Measurements from ENCODE around the gene ATAD1.
"Not testable (repeated sequence)": the region's sequence is repeated elsewhere in the genome, so short reads cannot be mapped to it uniquely, and the experiment has no call there.

Gene ATAD1

DNA sequence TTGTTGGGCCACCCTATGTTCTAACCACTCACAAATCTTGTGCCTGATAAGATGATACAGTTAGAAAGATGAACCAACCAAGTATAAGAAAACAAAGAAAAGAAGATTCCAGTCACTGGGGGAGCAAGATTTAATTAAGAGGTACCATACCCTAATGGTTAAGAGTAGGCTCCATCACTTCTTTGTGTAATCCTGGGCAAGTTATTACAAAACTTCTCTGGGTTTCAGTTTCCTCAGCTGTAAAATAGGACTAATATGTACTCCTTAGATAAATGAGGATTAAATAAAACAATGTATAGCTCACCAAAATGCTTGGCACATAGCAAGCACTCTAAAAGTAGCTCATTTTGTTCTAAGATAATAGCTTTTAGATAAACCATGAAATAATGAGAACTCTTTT, 58.5 kb downstream of the ATAD1 start:
- DNase-seq (ENCODE audit: extremely low read depth in 1 of 2, low read depth in 1 of 2): no peak

DNA sequence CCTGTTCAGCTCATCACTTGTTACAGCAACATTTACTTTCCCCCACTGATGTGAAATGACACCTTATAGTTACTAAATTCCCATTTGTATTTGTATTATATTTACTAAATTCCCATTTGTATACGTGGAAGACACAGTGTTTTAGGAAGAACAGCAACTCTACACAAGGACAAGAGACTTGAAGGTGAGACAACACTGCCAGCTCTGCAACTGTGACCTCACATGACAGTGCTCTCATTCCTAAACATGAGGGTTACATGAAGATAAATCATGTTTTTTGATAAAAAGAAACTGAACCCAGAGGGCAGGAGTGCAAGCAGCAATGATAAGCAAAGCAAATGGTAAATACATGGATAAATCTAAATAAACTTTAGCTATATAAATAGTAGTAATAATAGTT, 60.3 kb downstream of the ATAD1 start:
- no peak for DNase-seq (ENCODE audit: extremely low read depth in 1 of 2, low read depth in 1 of 2)

DNA sequence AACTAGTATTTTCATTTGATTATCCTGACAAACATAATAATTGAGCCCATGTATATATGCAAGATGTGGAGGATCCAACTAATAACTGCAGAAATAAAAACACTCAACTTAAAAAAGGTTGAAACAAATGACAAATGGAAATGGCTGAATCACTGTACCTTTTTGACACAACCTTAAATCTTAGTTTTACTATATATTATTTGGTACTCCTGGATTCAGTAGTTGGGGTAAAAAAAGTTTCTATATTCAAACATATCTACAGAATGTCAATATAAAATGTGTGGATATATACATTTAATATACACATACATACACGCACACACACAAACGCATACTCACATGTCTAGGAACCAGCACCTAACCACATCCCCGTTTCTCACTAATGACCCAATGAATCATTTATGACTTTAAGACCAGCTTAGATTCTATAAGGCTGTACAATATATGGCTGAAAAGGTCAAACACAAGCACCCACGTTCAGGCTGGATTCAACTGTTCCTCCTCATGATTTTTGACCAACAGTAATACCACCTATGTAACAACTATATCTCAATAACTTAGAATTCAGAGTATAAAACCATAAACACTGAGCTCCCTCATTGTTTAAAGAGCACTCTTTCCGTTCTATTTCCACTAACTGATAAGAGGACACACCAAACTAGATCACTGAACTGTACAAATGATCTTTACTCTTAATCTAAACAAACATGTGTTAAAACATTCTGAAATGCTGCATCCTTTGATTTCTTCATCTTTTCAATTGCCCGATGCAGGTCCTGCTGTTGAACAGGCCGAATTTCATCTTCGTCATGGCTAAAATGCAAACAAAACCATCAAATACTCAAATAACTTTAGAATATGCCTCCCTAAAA, 63.8 kb downstream of the ATAD1 start:
- DNase-seq (ENCODE audit: extremely low read depth in 1 of 2, low read depth in 1 of 2): no peak

DNA sequence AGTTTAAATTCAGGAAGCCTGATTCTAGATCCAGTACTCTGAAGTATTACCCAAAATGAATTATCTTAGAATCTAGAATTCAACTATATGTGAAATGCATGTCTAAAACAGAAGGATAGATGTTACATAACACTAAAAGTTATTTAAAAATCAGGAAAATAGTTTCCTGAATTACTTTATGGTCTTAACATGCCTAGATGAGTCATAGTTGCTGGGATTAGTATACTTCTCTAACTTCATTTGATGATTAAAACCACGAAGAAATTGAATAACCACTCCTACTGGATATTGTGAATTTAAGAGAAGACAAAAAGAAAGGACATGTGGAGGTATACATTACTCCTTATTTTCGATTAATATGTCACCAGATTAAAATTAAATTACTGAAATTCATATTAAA, 65.5 kb downstream of the ATAD1 start:
- DNase-seq (ENCODE audit: extremely low read depth in 1 of 2, low read depth in 1 of 2): no peak

DNA sequence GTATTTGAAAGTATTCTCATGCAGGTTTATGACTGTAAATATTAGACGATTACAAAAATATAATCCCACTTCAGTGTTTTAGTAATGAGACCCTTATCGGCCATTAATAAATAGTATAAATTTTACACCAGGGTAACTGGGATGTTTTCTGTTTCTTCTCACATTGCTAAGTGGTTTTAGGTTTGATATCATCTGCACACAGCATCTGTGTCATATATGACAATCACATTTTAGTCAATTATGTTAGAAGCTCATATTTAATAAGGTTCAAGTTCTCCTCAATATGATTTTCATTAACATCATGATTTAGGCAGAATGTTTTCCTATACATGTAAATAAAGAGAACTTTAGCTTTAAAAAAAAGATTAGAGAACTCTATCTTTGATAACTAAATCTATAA, 66.8 kb downstream of the ATAD1 start:
- DNase-seq (ENCODE audit: extremely low read depth in 1 of 2, low read depth in 1 of 2): no peak

DNA sequence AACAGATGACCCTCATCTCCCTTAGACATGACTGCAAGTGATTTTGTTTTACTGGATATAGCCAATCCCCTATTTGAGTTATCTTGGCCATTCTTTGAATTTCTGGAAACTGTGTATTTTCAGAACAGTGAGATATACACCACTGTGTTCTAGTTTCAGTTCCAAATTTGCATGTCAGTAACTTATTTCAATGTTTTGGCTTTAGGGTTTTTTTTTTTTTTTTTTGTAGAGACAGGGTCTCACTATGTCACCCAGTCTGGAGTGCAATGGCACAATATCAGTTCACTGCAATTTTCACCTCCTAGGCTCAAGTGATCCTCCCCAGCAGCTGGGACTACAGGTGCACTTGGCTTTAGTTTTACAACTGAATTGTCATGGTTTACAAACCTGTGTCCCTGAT, 67.2 kb downstream of the ATAD1 start:
- DNase-seq (ENCODE audit: extremely low read depth in 1 of 2, low read depth in 1 of 2): no peak

DNA sequence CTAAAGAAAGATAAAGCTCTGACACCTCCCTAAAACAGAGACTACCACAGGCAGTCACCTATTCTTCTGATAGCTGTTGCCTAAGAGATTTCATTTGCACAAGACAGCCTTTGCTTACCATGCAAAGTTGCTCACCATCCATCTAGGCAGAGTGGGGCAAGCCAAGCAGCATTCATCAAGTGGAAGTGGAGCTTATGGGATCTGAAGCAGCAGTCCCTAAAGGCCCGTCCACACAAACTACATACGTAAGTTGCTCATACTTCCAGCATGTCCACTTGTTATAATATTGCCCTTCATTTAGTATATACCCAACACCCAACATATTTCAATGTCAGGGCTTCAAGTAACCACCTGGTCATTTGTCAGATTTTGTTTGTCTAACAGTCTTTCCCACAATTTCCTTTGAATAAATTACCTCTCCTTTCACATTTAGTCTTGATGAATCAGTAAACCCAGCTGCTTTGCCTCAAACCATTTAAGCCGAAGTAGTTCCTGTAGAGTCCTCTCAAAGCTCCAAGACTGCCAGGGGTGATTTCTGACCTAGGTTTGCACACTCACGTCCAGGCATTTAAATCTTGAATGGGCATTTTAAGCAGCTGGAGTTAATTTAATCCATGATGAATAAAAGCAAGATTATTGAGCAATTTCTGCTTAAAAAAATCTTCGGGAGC, 67.9 kb downstream of the ATAD1 start:
- DNase-seq (ENCODE audit: extremely low read depth in 1 of 2, low read depth in 1 of 2): no peak

DNA sequence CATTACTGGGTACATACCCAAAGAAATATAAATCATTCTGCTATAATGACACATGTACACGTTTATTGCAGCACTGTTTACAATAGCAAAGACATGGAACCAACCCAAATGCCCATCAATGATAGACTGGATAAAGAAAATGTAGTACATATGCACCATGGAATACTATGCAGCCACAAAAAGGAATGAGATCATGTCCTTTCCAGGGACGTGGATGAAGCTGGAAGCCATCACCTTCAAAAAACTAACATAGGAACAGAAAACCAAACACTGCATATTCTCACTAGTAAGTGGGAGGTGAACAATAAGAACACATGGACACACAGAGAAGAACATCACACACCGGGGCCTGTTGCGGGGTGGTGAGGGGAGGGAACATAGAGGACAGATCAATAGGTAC, 69.8 kb downstream of the ATAD1 start:
- not testable (repeated sequence) for DNase-seq (ENCODE audit: extremely low read depth in 1 of 2, low read depth in 1 of 2)

DNA sequence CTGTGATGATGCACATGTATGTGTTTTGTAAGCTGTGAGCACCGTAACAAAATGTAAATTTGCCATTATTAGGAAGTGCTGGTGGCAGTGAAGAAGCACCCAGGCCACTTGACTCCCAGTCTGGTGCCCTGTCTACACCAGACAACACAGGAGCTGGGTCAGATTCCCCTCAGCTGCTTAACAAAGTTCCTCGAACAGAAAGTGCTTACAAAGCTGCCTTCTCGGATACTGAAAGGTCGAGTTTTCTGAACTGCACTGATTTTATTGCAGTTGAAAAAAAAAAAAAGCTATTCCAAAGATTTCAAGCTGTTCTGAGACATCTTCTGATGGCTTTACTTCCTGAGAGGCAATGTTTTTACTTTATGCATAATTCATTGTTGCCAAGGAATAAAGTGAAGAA, 71.1 kb downstream of the ATAD1 start:
- DNase-seq (ENCODE audit: extremely low read depth in 1 of 2, low read depth in 1 of 2): no peak

DNA sequence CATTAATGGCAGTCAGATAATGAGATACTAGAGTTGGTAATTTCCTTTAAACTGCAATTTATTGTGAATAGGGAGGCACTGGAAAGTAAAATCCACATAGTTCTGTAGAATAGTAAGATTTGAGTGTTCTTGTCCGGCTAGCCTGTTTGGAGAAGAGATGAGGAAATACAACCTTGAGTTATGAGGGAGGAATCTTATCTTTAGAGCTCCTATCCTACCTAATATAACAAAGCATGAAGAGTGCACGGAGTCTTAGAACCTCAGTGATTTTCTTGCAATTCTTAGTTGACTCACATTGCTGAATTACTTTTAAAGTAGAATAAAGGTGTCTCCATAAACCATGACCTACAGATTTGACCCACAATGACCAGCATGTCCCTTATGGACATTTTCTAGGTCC, 73.4 kb downstream of the ATAD1 start:
- DNase-seq (ENCODE audit: extremely low read depth in 1 of 2, low read depth in 1 of 2): no peak

DNA sequence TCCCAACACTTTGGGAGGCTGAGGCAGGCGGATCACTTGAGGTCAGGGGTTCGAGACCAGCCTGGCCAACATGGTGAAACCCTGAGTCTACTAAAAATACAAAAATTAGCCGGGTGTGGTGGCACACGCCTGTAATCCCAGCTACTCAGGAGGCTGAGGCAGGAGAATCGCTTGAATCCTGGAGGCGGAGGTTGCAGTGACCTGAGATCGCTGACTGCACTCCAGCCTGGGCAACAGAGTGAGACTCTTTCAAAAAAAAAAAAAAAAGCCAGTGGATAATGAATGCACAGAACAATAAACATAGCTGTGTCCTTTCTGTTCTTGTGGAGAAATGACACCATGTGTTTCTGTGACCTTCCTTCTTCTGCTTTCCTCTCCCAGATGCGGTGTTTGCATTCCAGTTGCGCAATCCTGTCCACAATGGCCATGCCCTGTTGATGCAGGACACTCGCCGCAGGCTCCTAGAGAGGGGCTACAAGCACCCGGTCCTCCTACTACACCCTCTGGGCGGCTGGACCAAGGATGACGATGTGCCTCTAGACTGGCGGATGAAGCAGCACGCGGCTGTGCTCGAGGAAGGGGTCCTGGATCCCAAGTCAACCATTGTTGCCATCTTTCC, 74.9 kb downstream of the ATAD1 start:
- DNase-seq (ENCODE audit: extremely low read depth in 1 of 2, low read depth in 1 of 2): not testable (repeated sequence)

DNA sequence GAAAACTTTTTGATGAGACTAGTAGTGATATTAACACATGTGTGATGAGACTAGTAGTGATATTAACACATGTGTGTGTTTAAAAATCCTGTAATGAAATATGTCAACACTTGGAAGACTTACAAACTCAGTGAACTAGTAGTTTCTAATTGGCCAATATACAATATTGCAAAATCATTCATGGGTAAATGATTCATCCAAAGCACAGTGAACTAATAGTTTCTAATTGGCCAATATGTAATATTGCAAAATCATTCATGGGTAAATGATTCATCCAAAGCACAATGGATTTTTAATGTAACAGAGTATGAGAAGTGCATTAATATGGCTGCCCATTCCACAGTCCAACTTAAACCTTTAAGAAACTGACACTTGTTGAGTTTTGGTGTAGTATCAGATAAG, 77.8 kb downstream of the ATAD1 start:
- no peak for DNase-seq (ENCODE audit: extremely low read depth in 1 of 2, low read depth in 1 of 2)

DNA sequence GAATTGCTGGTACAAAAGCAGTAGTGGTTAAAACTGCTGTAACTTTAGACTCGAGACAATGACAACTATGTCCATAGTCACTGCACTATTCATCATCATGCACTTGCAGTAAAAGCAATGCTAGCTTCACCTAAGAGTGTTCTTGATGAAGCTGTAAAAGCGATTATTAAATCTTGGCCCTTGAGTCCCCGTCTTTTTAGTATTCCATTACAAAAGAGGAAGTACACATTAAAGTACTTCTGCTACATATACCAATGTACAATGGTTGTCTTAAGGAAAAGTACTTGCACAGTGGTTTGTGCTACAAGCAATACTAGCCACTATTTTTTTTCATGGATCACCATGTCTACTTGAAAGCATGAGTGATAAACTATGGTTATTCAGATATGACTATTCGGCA, 78.3 kb downstream of the ATAD1 start:
- no peak for DNase-seq (ENCODE audit: extremely low read depth in 1 of 2, low read depth in 1 of 2)

DNA sequence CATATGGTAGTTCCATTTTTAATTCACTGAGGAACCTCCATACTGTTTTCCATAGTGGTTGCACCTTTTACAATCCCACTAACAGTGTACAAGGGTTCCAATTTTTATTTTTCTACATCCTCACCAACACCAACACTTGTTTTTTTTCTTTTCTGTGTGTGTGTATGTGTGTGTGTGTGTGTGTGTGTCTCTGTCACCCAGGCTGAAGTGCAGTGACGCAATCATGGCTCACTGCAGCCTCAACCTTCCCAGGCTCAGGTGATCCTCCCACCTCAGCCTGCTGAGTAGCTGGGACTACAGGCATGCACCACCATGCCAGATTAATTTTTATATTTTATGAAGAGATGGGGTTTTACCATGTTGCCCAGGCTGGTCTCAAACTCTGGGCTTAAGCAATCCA, 79.8 kb downstream of the ATAD1 start:
- DNase-seq (ENCODE audit: extremely low read depth in 1 of 2, low read depth in 1 of 2): not testable (repeated sequence)

DNA sequence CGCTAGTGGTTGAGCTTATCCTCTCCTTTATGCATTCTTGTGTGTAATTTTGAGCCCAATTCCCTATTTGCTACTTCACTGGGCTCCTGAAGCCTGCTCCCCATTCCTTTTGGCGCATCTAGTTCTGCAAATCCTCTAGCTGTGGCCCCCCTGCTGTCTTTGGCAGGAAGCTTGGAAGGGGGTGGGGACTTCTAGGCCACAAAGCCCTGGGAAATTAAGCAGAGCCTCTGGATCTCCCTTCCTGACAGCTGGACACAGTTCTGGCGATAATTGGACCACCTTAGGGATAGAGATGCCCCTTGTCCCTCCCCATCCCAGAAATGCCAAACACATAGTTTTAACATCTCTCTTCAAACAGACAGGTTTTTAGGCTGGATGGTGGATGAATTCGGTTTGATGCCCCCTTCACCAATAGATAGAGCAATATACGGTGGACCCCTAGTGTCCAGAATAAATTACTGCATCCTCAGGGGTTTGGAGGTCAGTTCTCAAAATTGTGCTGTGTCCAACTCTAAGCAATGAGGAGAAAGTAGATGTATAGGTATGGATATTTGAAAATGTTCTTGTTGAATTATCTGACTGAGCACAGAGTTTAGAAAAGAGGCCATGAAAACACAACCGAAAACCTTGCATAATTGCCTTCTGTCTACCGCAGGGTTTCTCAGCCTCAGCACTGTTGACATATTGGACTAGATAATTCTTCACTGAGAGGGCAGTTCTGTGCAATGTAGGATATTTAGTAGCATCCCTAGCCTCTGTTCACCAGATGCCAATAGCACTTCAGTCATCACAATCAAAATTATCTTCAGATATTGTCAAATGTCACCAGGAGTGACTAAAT, 82.8 kb downstream of the ATAD1 start:
- no peak for DNase-seq (ENCODE audit: extremely low read depth in 1 of 2, low read depth in 1 of 2)

DNA sequence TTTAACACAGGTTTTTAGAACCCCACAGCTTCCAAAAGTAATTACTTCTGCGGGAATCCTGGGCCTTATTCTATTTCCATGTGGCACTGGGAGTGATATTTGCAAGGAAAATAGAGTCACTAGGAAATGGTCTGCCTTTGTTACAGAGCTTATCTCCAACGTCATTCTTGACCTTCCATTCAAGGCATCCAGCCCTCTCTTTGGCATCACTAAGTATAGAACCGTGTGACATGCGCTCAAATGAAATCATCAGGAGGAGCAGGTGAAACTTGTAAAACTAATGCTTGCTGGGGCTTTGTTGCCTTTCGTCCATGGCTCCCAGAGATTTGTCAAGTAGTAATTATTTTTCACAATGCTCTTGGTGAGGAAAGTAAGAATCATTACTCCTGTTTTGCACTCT, 84.9 kb downstream of the ATAD1 start:
- DNase-seq (ENCODE audit: extremely low read depth in 1 of 2, low read depth in 1 of 2): no peak

DNA sequence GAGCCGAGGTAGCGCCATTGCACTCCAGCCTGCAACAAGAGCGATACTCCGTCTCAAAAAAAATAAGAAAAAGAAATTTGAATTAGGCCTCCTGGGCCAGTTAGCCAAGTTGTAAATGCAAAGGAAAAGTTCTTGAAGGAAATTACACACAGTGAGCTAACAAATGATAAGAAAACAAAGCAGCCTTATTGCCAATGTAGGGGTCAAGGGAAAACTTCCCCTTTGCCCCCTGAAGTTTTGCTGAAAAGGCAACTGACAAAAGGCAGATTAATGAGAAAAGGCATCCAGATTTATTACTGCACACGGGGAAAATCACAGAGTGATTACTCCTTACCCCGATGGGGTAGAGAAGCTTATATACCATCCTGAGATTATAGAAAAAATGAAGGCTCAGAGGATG, 88.1 kb downstream of the ATAD1 start:
- DNase-seq (ENCODE audit: extremely low read depth in 1 of 2, low read depth in 1 of 2): no peak

DNA sequence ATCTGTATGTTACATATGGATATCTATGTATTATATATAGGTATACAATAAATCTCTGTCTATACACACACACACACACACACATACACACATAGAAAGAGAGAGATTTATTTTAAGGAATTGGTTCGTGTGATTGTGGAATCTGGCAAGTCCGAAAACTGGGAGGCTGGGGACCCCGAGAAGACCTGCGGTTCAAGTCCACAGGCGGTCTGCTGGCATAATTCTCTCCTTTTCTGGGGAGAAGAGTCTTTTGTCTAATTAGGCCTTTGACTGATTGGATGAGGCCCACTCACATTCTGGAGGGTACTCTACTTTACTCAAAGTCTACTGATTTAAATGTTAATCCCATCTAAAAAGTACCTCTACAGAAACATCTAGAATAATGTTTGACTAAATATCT, 93.2 kb downstream of the ATAD1 start:
- no peak for DNase-seq (ENCODE audit: extremely low read depth in 1 of 2, low read depth in 1 of 2)

DNA sequence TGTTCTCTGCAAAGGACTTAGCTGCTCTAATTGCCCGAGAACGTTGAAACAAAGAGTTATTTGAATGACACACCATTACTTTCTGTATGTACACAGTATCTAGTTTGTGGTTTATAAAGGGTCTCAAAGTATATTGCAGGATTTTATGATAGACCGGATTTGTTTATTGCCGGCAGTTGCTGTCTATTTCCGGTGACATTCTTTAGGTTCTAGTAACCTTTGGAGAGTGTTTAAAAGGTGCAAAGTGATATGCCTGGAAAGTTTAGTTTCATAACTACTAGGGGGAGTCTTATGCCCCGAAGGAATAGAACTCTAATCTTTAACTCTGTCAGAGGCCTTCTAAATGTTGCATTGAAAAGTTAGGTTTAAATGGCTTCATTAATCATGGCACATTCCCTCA, 94.5 kb downstream of the ATAD1 start:
- no peak for DNase-seq (ENCODE audit: extremely low read depth in 1 of 2, low read depth in 1 of 2)

DNA sequence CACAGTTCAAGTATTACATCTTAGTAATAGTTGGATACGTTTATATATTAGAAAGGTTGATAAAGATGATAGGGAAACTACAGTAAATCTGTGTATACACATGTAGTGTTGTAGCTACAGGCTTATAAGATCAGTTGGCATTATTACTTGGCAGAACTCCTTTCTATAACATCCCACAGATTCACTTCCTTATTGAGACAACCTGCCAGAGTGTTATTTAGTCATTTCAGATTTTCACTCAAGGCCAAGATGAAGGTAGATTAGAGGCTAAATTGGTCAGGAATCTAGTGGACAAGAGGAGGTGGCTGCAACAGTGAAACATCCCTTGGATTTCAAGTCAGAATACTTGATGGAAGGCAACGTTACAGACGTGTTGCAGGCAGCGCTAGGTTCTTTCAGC, 95.3 kb downstream of the ATAD1 start:
- DNase-seq (ENCODE audit: extremely low read depth in 1 of 2, low read depth in 1 of 2): no peak

DNA sequence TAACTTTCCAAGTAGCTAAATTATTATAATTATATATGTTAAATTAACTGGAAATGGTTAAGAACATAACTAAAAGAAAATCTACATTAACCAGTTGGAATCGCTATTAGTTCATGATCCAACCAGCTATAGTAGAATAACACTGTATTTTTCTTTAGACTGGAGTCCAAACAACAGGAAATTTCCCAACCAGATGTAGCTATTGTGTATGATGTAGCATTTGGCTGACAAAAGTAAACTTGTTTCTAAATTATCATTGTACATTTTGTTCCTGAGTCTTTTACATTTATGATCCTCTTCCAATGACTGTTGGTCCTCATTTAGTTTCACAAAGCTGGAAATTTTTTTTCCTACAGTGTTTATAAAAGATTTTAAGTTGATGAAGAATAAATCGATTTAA, 96.2 kb downstream of the ATAD1 start:
- no peak for DNase-seq (ENCODE audit: extremely low read depth in 1 of 2, low read depth in 1 of 2)
